ENCODE data around the gene MCTP2.

The MCTP2 gene

GRCh38 chr15:94298364-94298763, 67.0 kb downstream of the MCTP2 start:
- DNase-seq (ENCODE audit: low read depth), result no peak

DNA sequence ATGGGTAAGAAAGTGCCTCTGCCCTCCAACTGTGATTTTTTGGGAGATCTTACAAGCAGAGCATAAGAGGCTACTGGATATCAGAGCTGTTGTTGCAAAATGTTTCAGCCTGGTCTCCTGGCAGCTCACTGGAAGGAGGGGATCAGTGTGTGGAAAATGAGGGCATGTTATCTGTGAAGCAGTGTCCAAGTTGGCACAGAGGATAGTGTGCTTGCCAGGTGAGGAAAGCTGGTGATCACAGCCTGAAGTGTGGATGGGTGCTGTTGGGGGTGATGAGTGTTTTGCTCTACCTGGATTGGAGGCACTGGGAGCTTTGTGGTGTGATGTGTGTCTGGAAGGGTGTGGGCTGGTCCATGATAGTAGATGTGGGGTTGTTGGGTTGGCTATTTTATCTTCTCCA, 69.3 kb downstream of the MCTP2 start:
- no peak for DNase-seq (ENCODE audit: low read depth)

GRCh38 chr15:94305133-94305532, 73.8 kb downstream of the MCTP2 start:
- no peak for DNase-seq (ENCODE audit: low read depth)

DNA sequence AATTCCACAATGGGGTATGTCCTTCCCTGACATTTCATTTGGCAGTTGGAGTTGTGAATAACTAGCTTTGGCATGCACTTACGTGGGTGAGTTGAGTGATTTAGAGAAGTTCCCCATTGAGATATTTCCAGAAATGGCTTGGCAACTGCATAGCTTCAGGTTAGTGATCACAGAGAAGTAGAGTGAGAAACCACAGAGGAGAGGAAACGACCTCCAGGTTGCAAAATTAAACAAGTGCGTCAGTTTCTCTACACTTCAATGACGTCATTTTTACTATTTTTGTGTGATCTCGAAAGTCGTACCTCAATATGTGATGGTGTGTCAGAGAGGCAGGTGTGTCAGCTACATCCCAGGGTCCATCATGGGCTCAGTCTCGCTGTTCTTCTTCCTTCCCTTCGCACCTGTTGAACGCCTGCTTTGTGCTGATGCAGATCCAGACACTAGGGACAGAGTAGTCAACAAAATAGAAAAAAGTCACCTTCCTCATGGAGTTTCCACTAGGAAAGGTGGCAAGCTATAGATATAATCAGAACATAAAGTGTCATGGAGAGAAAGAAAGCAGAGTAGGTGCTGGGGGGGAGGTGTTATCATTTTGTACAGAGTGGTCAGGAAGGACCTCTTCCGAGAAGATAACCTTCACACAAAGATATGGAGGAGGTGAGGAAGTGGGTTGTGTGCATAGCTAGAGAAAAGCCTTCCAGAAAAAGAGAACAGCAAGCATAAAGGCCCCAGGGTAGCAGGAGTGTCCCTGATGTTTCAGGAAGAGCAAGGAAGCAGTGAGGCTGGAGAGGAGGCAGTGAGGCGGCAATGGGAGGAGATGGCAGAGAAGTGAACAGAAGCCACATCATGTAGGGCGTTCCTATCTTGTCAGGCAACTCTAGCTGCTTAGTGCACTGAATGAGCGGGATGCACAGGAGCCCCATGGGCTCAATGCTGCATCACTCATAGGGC, 75.6 kb downstream of the MCTP2 start:
- no peak for DNase-seq (ENCODE audit: low read depth)

DNA sequence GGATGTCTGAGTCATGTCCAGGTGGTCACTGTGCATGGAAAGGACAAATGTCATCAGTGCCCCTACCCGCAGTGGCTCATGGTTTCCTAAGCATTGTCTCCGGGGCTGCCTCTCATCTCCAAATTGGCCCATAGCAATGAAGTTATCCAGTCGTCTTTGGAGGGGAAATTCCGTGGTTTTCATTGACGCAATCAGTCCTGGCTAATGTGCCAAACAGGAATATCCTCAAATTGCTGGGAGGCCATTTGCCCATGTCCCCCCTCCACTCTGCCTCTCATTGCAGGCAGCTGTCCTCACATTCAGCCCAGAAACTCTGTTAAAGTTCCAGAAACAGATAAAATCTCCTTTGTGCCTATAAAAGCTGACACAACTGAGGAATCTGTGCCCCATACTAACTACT, 81.6 kb downstream of the MCTP2 start:
- DNase-seq (ENCODE audit: low read depth), result no peak

GRCh38 chr15:94314639-94315038, 83.3 kb downstream of the MCTP2 start:
- no peak for DNase-seq (ENCODE audit: low read depth)

DNA sequence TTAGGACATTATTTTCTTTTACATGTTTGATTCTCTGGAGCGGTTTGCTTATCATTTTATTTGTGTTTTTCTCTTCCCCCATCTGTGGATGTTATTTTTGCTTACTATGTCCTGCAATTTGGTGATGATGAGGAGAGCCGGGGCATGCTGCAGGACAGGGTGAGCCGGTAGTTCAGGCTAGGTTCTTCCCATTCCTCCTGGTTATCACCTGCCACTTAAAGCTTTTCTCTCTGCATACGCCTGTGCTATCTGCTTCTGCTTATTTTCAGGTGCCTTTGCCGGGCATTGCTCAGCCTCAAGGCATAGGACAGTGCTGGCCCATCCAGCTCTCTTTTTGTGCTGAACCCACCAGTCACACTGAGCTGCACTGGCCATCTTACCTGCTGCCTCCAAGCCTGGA, 85.8 kb downstream of the MCTP2 start:
- DNase-seq (ENCODE audit: low read depth), result no peak

- DNase-seq (ENCODE audit: low read depth), result peak; percentile 23
Observed at GRCh38 chr15:94322141-94322540, 90.8 kb downstream of the MCTP2 start.

- no peak for DNase-seq (ENCODE audit: low read depth)
Observed at GRCh38 chr15:94323076-94323475, 91.7 kb downstream of the MCTP2 start.

DNA sequence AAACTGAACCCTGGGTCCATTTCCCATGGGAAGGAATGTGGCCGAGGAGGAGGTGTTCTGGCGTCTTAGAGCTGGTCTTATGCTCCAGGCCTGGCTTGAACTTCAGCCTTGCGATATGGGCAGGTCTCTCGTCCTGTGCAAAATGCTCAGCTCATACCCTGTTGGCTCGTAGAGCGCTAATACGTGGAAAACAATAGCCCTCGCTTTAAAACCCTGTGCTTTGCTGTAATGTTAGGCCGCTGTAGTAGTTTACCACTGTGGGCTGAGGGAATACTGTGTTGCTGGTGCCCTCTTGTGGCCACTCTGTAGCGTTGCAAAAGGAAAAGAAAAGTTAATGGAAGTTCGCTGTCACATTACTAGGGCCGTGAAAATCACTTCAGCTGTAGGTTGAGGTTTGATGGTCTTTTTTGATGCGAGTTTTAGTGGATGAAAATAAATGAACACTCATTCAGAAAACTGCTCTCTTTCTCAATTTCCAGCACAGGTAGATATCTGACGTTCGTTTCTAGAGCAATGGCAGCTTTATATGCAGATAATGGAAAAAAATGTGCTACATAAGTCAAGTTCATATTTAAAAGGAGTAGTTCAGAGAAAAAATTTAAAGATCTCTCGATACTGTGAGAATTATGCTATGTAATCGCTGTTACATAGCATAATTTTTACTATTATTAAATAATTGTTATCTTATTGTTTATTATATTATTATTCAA, 92.9 kb downstream of the MCTP2 start:
- DNase-seq (ENCODE audit: low read depth), result no peak

DNA sequence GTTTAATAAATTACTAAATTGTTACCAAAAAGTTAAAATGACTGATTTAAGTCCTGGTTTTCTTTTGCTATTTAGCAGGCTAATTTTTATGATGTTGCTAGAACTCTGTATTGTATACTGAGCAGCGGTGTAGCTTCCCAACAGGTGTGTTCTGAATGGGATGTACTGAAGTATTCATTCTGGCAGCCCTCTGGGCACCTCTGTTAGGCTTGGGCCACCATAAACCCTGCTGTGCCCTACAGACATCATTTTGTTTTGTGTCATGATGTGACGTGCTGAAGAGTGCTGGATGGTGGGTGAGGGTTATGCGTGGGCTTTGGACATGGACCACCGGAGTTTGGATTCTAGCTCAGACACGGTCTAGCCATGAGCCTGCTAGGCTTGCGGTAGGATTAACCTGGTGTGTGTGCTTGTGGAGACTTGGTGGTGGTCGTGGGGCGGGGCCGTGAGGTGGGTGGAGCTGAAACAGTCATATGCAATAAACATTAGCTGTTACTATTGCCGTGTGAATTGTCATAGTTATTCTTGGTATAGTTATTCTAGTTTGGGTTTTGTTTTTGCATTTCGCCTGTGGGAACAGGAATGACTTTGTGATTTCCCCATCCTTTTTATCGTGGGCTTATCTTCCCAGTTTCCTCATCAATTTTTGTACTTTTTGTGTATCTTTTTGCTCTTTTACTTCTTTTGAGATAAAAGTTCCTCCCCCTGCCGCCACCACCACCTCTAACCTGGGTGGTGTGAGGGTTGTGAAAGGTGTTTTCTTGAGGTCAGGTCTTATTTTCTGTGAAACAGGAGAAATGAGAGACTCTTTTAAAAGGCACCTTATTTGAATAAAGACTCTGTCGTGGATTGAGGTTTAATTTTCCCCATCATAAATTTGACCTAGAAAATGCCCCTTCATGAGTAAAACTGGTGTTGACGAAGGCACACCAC, 93.7 kb downstream of the MCTP2 start:
- DNase-seq (ENCODE audit: low read depth), result no peak

- no peak for DNase-seq (ENCODE audit: low read depth)
Observed at GRCh38 chr15:94327356-94327936, 96.1 kb downstream of the MCTP2 start.

DNA sequence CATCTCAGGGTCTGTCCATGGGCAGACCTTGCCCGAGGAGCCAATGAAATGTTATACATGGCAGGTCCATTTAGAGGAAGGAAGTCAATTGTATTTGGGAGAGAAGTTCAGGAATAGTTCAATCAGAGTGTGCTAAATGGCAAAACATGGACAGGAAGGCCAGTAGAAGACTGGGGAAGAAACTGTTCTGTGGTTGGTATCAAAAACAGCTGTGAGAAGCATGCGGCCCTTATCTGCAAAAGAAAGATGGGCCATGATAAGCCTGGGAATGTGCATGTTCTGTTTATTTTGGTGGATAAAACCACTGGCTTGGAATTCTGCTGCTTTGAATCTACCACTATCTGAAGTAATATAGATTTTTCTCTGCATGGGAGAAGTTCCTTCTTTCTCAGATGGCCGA, 100.4 kb downstream of the MCTP2 start:
- DNase-seq (ENCODE audit: low read depth), result no peak

- DNase-seq (ENCODE audit: low read depth), result no peak
Observed at GRCh38 chr15:94335616-94336015, 104.3 kb downstream of the MCTP2 start.

DNA sequence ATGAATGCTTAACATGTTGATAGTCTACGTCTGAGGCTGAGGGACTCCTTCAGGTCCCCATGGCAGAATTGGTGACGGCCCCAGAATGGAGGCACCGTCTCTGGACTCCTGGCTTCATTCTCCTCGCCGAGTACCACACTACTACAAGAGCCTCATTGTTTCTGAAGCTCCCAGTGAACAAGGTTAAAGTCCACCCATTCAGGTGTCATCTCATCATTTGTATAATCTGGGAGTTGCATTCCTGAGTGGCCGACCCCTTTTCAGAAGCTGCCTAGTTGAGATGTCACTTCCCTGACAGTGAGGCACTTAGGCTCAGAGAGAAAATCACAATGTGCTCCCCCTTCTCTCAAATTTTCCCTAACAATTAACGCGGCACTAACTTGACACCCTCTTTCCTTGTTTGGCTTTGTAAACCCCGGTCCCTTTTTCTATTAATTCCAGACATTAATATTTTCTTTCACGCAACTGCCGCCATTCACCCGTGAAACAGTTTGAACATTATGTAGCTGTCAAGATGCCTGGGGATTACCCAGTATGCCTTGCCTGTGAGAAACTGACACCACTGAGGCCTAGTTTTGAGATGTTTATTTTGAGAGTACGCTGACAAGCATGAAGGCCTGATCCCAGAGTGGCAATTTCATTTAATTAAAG, 105.6 kb downstream of the MCTP2 start:
- no peak for DNase-seq (ENCODE audit: low read depth)

- no peak for DNase-seq (ENCODE audit: low read depth)
Observed at GRCh38 chr15:94338243-94338846, 107.0 kb downstream of the MCTP2 start.

DNA sequence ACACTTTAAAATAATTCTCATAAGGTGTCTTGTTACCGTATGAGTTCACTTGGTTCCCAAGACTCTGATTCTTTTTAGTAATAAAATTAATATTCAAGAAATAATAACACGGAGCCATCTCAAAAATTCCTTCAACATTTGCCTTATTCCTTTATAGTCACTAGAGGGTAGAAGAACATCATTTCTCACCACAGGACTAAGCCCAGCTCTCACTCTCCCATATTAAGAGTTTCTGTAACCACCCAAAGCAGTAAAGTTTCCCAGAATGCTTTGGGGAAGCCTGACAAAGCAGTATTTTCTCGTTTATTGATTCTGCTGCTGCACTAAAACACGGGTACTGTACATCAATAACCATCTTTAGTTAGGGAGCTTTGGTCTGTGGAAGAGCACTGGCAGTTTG, 114.9 kb downstream of the MCTP2 start:
- DNase-seq (ENCODE audit: low read depth), result no peak

- DNase-seq (ENCODE audit: low read depth), result no peak
Observed at GRCh38 chr15:94348084-94348483, 116.7 kb downstream of the MCTP2 start.

- DNase-seq (ENCODE audit: low read depth), result no peak
Observed at GRCh38 chr15:94351031-94351535, 119.7 kb downstream of the MCTP2 start.

DNA sequence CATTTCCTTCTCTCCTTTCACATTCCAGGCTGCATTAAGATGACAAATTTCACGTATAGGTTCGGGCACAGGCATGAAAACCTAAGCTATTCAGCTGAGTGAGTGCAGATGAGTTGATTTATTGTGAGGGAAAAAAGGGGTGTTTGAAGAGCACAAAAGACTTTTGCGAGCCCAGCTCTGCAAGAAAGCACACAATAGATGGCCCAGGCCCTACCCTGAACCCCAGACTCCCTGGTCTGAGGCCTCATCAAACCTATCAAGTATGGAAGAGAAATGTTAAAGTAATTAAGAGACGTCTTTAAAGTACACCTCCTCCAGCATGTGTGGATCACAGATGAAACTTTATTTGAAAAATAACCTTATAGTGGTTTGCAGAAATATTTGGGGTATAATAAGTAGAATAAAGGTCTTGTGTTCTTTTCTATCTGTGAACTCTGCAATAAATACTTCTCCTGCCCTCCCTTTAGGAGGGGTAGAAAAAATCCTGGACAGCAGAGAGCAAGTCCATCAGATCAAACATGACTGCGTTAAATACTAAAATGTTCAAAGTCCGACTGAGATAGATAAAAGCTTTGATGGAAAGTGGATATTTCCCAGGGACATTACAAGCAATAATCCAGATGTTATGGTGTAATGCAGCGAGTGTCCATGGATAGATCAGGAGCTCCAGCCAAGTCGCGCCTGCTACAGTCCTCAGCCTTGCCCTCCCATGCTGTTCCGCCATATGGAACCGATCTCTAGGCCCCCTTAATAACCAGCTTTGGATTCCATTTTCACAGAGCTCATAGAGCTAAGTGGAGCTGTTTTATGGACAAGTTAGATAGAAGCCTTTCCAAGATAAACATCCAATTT, 121.5 kb downstream of the MCTP2 start:
- no peak for DNase-seq (ENCODE audit: low read depth)

Measured in GM04503 (cell line).